GM18502 (cell line): ENCODE measurements around the gene NFE2L3.
"Not testable (repeated sequence)": the region's sequence is repeated elsewhere in the genome, so short reads cannot be mapped to it uniquely, and the experiment has no call there.

Experiments used
- ATAC-seq: cut with Tn5 transposase; IDR thresholded peaks from one replicate; pipeline ENCODE4 v1.9.1; 2021; ENCODE audit warnings: mild to moderate bottlenecking; ENCODE audit not compliant: unreplicated experiment, poor library complexity

Gene NFE2L3

DNA sequence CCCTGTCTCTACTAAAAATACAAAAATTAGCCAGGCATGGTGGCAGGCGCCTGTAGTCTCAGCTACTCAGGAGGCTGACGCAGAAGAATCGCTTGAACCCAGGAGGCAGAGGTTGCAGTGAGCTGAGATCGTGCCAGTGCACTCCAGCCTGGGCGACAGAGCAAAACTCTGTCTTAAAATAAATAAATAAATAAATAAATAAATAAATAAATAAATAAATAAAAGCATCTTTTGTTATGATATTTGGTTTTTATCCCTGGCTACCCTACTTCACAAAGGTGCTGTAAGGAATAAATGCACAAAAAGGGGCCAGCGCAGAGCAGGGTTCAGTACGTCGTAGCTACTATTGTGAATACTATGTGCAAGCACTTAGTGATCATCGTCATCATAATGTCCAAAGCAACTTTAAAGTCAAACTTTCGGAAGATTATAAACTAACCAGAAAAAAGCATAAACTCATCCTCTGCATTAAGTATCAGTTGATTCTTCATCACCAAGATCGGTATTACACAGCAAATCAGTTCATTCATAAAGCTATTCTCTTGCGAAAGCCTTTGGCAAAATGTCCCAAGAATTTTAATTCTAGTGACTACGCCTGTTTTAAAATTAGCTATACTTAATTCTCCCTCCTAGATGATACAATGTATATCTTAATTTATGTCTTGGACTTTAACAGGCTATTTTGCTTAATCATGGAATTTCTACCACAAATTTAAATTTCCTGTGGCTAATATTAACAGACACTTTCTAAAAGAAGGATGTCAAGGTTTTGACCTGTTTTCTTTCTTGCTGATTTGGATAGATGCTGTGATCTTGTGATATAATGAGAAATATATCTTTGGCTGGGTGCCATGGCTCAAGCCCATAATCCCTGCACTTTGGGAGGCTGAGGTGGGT, 7.6 kb upstream of the NFE2L3 start:
- no peak for ATAC-seq

DNA sequence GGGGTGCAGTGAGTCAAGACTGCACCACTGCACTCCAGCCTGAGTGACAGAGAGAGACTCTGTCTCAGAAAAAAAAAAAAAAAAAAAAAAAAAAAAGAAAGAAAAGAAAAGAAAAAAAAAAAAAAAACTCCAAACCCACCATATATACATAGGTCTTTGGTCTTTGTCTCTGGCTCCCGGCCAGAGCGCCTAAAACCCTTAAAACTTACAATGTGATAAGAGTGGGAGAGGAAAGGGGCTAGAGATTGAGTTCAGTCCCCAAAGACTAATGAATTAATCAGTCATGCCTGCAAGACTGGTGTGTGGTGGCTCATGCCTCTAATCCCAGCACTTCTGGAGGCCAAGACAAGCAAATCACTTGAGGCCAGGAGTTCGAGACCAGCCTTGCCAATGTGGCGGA, 6.8 kb upstream of the NFE2L3 start:
- no peak for ATAC-seq

DNA sequence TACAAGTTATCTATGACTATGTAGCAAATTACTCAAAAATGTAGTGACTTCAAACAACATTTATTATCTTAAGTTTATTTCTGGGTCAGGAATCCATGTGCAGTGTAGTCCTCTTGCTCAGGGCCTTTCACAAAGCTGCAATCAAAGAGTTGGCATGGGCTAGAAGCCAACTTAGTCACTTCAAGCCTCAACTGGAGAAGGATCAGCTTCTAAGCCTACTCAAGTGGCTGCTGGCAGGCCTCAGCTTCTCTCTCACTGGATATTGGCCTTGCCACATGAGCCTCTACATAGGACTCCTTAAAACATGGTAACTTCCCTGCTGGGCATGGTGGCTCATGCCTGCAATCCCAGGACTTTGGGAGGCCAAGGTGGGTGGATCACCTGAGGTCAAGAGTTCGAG, 5.0 kb upstream of the NFE2L3 start:
- ATAC-seq = no peak

DNA sequence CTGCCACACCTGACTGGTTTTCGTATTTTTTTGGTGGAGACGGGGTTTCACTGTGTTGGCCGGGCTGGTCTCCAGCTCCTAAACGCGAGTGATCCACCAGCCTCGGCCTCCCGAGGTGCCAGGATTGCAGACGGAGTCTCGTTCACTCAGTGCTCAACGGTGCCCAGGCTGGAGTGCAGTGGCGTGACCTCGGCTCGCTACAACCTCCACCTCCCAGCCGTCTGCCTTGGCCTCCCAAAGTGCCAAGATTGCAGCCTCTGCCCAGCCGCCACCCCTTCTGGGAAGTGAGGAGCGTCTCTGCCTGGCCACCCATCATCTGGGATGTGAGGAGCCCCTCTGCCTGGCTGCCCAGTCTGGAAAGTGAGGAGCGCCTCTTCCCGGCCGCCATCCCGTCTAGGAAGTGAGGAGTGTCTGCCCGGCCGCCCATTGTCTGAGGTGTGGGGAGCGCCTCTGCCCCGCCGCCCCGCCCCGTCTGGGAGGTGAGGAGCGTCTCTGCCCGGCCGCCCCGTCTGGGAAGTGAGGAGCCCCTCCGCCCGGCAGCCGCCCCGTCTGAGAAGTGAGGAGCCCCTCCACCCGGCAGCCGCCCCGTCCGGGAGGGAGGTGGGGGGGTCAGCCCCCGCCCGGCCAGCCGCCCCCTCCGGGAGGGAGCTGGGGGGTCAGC, 4.2 kb upstream of the NFE2L3 start:
- ATAC-seq = not testable (repeated sequence)

DNA sequence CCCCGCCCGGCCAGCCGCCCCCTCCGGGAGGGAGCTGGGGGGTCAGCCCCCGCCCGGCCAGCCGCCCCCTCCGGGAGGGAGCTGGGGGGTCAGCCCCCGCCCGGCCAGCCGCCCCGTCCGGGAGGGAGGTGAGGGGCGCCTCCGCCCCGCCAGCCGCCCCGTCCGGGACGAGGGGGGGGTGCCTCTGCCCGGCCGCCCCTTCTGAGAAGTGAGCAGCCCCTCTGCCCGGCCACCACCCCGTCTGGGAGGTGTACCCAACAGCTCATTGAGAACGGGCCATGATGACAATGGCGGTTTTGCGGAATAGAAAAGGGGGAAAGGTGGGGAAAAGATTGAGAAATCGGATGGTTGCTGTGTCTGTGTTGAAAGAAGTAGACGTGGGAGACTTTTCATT, 3.7 kb upstream of the NFE2L3 start:
- ATAC-seq = not testable (repeated sequence)

DNA sequence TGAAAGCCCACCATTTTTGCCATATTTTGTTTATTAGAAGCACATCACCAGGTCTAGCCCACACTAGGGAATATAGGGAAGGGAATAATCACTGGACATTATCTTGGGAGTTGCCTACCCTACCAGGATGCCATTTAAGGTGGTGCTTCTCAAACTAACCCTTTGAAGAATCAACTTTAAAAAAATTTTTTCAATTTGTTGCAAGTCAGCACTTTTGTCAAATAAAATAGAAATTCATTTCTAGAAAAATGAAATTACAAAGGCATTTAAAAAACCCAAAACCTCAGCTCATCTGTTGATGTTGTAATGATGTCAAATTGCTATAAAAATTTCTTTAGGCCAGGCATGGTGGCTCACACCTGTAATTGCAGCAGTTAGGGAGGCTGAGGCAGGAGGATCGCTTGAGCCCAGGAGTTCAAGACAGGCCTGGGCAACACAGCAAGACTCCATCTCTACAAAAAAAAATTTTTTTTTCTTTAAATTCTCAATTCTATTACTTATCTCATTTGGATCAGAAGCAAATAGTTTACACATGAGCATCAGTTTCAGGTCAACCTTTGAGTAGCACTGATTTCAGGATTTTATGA, 2.5 kb upstream of the NFE2L3 start:
- no peak for ATAC-seq

DNA sequence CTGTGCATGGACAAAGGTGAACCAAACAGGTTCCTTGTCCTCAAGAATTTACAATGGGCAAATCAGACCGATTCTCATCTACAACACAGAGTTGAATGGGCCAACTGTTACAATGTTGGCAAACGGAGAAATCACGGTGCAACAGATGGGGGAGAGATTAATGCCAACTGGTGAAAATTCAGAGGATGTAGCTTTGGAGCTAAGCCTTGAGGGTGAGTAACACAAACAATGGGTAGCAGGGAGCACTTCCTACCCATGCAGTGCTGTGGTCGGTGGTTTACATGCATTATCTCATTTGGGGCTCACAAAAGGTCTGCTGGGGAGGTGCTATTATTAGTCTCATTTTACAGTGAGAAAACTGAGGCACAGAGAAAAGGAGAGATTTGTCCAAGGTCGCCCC, 902 bp upstream of the NFE2L3 start:
- no peak for ATAC-seq

DNA sequence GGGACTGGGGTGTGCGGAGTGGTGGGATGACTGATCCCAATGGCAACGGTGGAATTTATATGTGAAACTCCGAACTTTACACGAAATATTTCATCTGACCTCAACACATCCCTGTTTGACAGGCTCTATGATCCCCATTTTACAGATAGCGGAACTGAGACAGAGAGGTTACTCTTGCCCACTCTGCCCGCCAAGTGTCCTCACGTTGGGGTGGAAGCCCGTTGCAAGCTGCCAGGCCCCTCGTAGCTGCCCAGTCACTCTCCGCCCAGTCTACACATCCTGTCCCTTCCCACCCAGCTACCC, 397 bp upstream of the NFE2L3 start:
- ATAC-seq = no peak

DNA sequence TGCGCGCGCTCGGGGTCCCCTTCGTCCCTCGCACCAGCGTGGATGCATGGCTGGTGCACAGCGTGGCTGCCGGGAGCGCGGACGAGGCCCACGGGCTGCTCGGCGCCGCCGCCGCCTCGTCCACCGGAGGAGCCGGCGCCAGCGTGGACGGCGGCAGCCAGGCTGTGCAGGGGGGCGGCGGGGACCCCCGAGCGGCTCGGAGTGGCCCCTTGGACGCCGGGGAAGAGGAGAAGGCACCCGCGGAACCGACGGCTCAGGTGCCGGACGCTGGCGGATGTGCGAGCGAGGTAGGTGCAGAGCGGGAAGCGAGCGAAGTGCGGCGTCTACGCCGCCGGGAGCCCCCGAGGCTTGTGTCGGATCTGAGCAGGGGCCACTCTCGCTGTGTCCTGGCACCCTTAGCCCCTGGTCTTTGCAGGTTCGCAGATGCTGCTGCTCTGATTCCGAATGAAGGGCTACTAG, 813 bp downstream of the NFE2L3 start:
- ATAC-seq = peak; percentile 21

DNA sequence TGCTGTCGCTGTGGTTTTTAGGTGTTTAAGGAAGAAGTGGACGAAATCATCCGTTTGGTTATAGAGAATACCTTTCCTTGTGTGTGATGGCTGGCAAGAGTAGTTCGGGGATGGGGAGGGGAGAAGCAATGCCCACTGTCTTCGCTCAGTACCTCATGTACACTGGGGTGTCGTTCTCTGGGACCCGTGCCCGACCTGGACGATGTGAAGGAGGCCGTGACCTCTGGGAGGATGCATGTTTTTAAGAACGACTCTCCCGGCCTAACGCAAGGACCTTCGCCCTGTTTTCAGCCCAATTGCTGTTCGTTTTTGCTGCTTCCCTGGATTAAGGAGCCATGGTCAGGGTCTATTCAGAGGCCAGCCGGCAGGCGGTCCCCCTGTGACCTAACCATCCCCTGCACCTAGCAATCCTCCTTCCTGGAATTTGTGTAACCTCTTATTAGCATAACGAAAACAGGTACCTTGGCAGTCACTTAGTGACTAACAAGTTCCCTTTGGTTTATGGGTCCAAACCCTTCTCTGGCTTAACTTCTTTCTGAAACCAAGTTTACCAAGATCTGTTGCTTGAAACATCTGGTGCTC, 1.3 kb downstream of the NFE2L3 start:
- no peak for ATAC-seq

DNA sequence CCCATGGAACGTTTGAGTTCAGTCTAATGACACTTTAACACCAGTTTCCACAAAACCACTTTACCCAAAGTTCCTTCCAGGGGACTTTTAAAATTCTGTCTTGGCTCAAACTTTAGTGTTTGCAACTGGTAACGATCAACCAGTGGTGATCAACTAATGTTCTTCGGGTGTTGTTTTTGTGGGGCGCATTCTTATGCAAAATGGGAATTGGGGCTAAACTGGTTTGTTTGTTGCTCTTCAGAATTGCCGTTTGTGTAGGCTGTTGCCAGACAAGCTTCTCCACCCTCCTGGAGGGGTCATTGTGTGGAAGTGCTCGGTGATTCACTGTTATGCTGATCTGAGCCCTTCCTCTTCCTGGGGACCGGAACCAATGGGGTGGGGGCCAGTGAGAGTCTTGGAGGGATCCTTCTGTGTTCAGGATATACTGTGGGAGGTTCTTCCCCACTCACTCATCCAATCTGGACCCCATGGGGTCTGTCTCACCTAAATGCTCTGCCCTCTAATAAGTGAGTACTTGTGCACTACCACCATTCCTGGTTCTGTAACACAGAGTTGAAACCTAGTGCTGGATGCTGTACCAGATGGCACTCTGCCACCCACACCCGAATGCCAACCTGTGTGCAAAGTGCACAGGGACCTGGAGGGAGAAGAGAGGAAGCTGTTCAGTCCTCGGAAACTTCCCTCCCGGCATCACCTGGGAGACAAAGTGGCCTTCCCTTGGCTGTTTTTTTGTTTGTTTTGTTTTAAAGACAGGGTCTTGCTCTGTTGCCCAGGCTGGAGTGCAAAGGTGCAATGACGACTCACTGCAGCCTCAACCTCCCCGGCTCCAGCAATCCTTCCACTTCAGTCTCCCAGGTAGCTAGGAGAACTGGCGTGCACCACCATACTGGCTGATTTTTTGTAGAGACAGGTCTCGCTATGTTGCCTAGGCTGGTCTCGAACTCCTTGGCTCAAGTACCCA, 2.1 kb downstream of the NFE2L3 start:
- no peak for ATAC-seq

DNA sequence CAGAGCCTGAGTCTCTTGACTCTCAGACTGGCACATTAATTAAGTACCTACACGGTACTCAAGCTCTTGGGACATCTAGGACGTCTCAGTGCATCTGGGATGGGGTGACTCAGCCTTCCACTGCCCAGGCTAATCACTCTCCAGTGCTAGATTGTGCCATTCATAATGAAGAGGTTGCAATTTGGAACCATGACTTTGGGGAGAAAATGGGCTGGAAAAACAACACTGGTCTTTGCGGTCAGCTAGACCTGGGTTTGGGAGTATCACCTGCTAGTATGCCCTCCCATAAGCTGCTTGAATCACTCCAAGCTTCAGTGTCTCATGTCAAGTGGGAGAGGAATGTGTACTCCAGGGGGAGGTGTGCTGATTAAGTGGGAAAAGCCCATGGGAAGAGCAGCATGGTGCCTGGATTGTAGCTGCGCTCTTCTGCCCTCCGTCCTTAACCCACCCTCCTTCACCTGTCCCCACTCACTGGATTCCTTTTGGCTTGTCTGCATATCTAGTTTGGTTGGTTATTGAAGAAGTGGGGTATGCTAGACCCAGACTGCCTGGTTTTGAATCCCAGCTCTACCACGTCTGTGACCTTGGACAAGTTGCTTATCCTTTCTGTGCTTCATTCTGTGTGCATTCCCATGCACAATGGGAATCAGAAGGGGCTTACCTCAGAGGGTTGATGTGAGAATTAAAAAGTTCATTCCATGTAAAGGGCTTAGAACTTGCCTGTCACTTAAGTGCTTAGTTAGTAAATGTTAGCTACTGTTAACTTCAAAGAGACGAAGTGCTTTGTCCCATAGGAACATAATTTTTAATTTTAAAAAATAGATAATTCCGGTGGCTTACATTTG, 3.8 kb downstream of the NFE2L3 start:
- ATAC-seq = no peak

DNA sequence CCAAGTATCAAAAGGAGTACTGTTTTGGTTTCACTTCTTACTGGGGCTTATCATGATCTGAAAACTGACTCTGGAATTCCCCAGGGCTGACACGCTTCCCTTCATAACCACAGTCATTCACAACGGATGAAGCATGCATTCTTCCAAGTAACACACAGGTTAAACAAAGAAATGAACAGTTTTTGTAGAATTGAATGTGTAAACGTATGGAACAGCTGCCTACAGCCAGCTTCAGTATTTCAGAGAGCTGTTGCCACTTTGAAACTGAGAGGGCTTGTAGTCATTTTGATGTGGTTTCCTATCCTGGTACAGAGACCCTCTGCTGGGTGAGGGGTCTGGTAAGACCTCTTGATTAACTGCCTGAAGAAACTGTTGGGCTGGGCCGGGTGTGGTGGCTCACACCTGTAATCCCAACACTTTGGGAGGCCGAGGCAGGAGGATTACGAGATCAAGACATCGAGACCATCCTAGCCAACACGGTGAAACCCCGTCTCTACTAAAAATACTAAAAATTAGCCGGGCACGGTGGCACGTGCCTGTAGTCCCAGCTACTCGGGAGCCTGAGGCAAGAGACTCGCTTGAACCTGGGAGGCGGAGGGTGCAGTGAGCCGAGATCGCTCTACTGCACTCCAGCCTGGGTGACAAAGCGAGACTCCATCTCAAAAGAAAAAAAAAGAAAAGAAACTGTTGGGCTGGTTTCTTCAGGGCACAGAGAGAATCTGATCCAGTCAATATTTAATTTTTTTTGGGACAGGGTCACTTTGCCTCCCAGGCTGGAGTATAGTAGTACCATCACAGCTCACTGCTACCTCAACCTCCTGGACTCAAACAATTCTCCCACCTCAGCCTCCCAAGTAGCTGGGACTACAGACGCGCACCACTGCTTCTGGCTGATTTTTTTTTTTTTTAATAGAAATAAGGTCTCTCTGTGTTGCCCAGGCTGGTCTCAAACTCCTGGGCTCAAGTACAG, 4.7 kb downstream of the NFE2L3 start:
- peak; percentile 46 for ATAC-seq

DNA sequence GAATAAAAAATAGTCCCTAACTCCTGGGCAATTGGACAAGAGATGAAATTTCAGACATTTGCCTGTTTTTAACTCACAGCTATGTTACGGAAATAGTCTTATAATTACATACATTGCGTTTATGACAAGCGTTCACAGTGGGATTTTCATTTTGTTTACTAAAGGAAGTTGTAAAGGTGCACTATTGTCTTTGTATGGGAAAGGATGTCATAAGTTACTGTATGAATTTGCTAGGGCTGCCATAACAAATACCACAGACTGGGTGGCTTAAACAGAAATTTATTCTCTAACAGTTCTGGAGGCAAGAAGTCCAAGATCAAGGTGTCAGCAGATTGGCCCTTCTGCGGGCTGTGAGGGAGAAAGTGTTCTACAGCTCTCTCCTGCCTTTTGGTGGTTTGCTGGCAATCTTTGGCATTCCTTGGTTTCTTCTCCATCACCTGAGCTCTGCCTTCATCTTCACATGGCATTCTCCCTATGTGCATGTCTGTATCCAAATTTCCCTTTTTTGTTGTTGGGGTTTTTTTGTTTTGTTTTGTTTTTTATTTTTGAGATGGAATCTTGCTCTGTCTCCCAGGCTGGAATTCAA, 5.6 kb downstream of the NFE2L3 start:
- ATAC-seq = no peak

DNA sequence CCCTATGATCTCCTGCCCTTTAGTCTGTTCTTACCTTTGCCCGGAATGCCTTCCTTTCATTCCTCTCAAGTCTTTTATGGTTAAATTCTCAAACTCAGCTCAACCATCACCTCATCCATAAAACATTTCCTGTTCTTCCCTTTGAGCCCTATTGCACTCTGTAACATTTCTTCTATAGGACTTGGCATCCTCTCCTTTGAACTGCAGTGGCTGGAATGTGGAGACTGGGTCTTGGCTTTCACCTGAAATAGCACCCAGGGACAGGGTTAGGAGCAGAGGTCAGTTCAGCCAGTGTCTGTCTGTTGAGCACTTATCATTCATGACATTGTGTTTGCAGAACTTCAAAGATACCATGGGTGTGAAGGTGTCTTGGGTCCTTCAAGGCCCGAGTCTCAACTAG, 7.2 kb downstream of the NFE2L3 start:
- no peak for ATAC-seq

DNA sequence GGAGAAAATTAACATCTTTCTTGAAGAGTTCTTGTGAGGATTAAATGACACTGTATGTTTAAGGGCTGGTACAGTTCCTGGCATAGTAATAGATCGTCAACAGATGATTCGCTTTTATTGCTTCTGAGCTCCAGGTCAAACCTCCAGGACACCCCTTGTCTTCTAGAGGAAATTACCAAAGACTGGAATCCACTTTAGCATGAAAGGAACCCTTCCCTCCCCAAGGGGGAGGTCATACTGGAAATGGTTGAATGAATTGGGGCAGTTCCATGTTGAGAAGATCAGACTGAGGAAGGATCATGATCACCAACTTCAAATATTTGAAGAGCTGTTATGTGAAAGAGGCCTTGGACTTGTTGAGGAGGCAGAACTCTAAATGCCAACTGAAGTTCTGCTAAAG, 8.9 kb downstream of the NFE2L3 start:
- ATAC-seq = no peak

DNA sequence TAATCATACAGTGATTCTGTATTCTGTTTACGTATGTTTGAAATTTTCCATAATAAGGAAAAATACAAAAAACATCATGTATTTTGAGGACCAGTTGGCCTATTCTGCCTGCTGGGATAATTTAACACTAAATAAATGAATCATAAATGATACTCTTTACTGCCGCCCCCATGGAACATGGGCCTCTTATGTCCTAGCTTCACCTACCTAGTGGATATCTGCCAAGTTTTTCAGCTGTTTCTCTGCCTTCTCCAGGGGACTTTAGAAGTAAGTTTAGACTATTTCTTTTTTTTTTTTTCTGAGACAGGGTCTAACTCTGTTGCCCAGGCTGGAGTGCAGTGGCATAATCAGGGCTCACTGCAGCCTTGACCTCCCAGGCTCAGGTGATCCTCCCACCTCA, 10.4 kb downstream of the NFE2L3 start:
- ATAC-seq = no peak

DNA sequence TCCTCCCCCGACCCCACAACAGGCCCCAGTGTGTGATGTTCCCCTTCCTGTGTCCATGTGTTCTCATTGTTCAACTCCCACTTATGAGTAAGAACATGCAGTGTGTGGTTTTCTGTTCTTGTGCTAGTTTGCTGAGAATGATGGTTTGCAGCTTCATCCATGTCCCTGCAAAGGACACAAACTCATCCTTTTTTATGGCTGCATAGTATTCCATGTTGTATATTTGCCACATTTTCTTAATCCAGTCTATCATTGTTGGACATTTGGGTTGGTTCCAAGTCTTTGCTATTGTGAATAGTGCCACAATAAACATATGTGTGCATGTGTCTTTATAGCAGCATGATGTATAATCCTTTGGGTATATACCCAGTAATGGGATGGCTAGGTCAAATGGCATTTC, 11.8 kb downstream of the NFE2L3 start:
- ATAC-seq = not testable (repeated sequence)
